Activated naive CD4-positive, alpha-beta T cell treated with anti-CD3 and anti-CD28 coated beads for 36 hours (primary cell): ENCODE results near the gene FABP3. TPM values are rescaled to one million over a fixed set of nuclear protein-coding genes. Genes with fewer than 3 reads are reported as not detected.

Experiments
- CTCF ChIA-PET: fragments of 350-600 bp; sonication (Branson Sonifier 250); formaldehyde crosslinking; loops from one replicate; lab custom pipeline; 2021; ENCODE audit warnings: antibody characterized with exemption; lab: Charles Lee
- DNase-seq: peaks from one replicate; pipeline ENCODE4 v3.0.0-alpha.2; 2020
- H3K27ac Mint-ChIP-seq: one replicate; pipeline ENCODE4 v1.8.0; 2021; ENCODE audit warnings: mild to moderate bottlenecking, mixed read lengths
- H3K27me3 Mint-ChIP-seq: one replicate; pipeline ENCODE4 v1.8.0; 2021; ENCODE audit warnings: low read depth, mixed read lengths
- H3K36me3 Mint-ChIP-seq: one replicate; pipeline ENCODE4 v1.8.0; 2021; ENCODE audit warnings: low read depth, mixed read lengths
- H3K4me1 Mint-ChIP-seq: one replicate; pipeline ENCODE4 v1.8.0; 2021; ENCODE audit warnings: low read depth, mixed read lengths
- H3K4me3 Mint-ChIP-seq: one replicate; pipeline ENCODE4 v1.8.0; 2021; ENCODE audit warnings: mild to moderate bottlenecking, moderate library complexity, mixed read lengths
- H3K9me3 Mint-ChIP-seq: one replicate; pipeline ENCODE4 v1.8.0; 2021; ENCODE audit warnings: mixed read lengths
- intact Hi-C: fragments of 100-400 bp; cut with micrococcal nuclease; formaldehyde crosslinking; loops from one replicate; pipeline ENCODE4 v1.15.1; 2023
- total RNA-seq, 2 experiments: library from RNA; stranded (reverse); gene quantifications; one replicate each; pipeline ENCODE4 v1.2.3, GENCODE V29; 2021

The FABP3 gene
- total RNA-seq, 2 experiments from 2014 or later: not detected

- intact Hi-C loops: no loop called here
- CTCF ChIA-PET: no interaction called here
- Mint-ChIP-seq H3K27me3 (peaks cover 7% of the 10 kb centered on the region), H3K36me3 (no peaks in the 10 kb centered on the region), H3K9me3 (no peaks in the 10 kb centered on the region), H3K27ac (no peak overlapping the region), H3K4me3 (no peak overlapping the region), H3K4me1 (peaks cover 7% of the 10 kb centered on the region)
- DNase-seq: no peak
Measured at GRCh38 chr1:31377364-31377863, 4.5 kb upstream of the FABP3 start.

GRCh38 chr1:31376375-31377134 is 3.7 kb upstream of the FABP3 start:
- Mint-ChIP-seq H3K9me3 (no peaks in the 10 kb centered on the region), H3K36me3 (no peaks in the 10 kb centered on the region), H3K4me3 (no peak overlapping the region), H3K27me3 (peaks cover 3% of the 10 kb centered on the region), H3K4me1 (peaks cover 7% of the 10 kb centered on the region), H3K27ac (no peak overlapping the region)
- intact Hi-C loops: no loop called here
- DNase-seq: no peak
- CTCF ChIA-PET: interaction anchor here (0.6 kb wide), 1 partner anchor 18 kb away, joined by 3 read pairs; no protein-coding TSS in a partner anchor

- Mint-ChIP-seq H3K27me3 (peaks cover 3% of the 10 kb centered on the region), H3K4me3 (no peak overlapping the region), H3K36me3 (no peaks in the 10 kb centered on the region), H3K9me3 (no peaks in the 10 kb centered on the region), H3K4me1 (peaks cover 7% of the 10 kb centered on the region), H3K27ac (no peak overlapping the region)
- CTCF ChIA-PET: interaction anchor here (1.3 kb wide), 1 partner anchor 47 kb away, joined by 3 read pairs; no protein-coding TSS in a partner anchor
- intact Hi-C loops: no loop called here
- no peak for DNase-seq
Measured at GRCh38 chr1:31374511-31375196, 1.8 kb upstream of the FABP3 start.

GRCh38 chr1:31373897-31374486 is 1.1 kb upstream of the FABP3 start:
- H3K27ac Mint-ChIP-seq: no peak overlapping the region

GRCh38 chr1:31372751-31373055 is 173 bp downstream of the FABP3 start:
- no peaks in the 10 kb centered on the region for H3K9me3 Mint-ChIP-seq
- H3K27me3 Mint-ChIP-seq: no peaks in the 10 kb centered on the region
- H3K4me1 Mint-ChIP-seq: peaks cover 7% of the 10 kb centered on the region
- H3K4me3 Mint-ChIP-seq: no peak overlapping the region
- intact Hi-C loops: no loop called here
- DNase-seq: no peak
- H3K36me3 Mint-ChIP-seq: no peaks in the 10 kb centered on the region
- H3K27ac Mint-ChIP-seq: no peak overlapping the region
- CTCF ChIA-PET: interaction anchor here (0.6 to 1.5 kb wide), 3 partner anchors 22 to 176 kb away, joined by 4 to 16 read pairs (median 5); no protein-coding TSS in a partner anchor

More at GRCh38 chr1:31373897-31374486, 1.1 kb upstream of the FABP3 start:
- CTCF ChIA-PET: interaction anchor here (0.8 to 1.5 kb wide), 3 partner anchors 20 to 175 kb away, joined by 4 to 16 read pairs (median 5); no protein-coding TSS in a partner anchor
- intact Hi-C loops: no loop called here
- Mint-ChIP-seq H3K4me3 (peak overlapping the region; percentile 56), H3K36me3 (no peaks in the 10 kb centered on the region), H3K27me3 (no peaks in the 10 kb centered on the region), H3K9me3 (no peaks in the 10 kb centered on the region), H3K4me1 (peaks cover 7% of the 10 kb centered on the region)
- DNase-seq: peak; percentile 23

GRCh38 chr1:31372051-31372450 is 825 bp downstream of the FABP3 start:
- Mint-ChIP-seq H3K36me3 (no peaks in the 10 kb centered on the region), H3K4me3 (no peak overlapping the region), H3K27ac (no peak overlapping the region), H3K27me3 (no peaks in the 10 kb centered on the region), H3K4me1 (peaks cover 7% of the 10 kb centered on the region), H3K9me3 (no peaks in the 10 kb centered on the region)
- DNase-seq: no peak
- CTCF ChIA-PET: no interaction called here
- intact Hi-C loops: no loop called here

GRCh38 chr1:31371121-31371959 is 1.5 kb downstream of the FABP3 start:
- H3K36me3 Mint-ChIP-seq: no peaks in the 10 kb centered on the region
- no peak overlapping the region for H3K27ac Mint-ChIP-seq
- no peak for DNase-seq
- no peak overlapping the region for H3K4me3 Mint-ChIP-seq
- peaks cover 7% of the 10 kb centered on the region for H3K4me1 Mint-ChIP-seq
- CTCF ChIA-PET: no interaction called here
- intact Hi-C loops: no loop called here
- no peaks in the 10 kb centered on the region for H3K27me3 Mint-ChIP-seq
- H3K9me3 Mint-ChIP-seq: no peaks in the 10 kb centered on the region

- H3K27ac Mint-ChIP-seq: no peak overlapping the region
- intact Hi-C loops: no loop called here
Measured at GRCh38 chr1:31370565-31370964, 2.3 kb downstream of the FABP3 start.

GRCh38 chr1:31370021-31370420 is 2.9 kb downstream of the FABP3 start:
- H3K4me3 Mint-ChIP-seq: no peak overlapping the region
- no peaks in the 10 kb centered on the region for H3K9me3 Mint-ChIP-seq
- CTCF ChIA-PET: interaction anchor here (0.8 to 1.4 kb wide), 2 partner anchors 24 to 52 kb away, joined by 3 to 4 read pairs; no protein-coding TSS in a partner anchor
- peaks cover 1% of the 10 kb centered on the region for H3K36me3 Mint-ChIP-seq
- intact Hi-C loops: no loop called here
- DNase-seq: no peak
- no peaks in the 10 kb centered on the region for H3K27me3 Mint-ChIP-seq
- H3K4me1 Mint-ChIP-seq: peaks cover 7% of the 10 kb centered on the region
- no peak overlapping the region for H3K27ac Mint-ChIP-seq

More at GRCh38 chr1:31370565-31370964, 2.3 kb downstream of the FABP3 start:
- Mint-ChIP-seq H3K36me3 (peaks cover under 1% of the 10 kb centered on the region), H3K9me3 (no peaks in the 10 kb centered on the region), H3K4me3 (no peak overlapping the region), H3K27me3 (no peaks in the 10 kb centered on the region), H3K4me1 (peaks cover 7% of the 10 kb centered on the region)
- DNase-seq: no peak
- CTCF ChIA-PET: interaction anchor here (1.4 kb wide), 1 partner anchor 24 kb away, joined by 4 read pairs; no protein-coding TSS in a partner anchor

- Mint-ChIP-seq H3K4me1 (peaks cover 5% of the 10 kb centered on the region), H3K27me3 (no peaks in the 10 kb centered on the region), H3K4me3 (no peak overlapping the region), H3K36me3 (peaks cover 4% of the 10 kb centered on the region), H3K9me3 (no peaks in the 10 kb centered on the region), H3K27ac (no peak overlapping the region)
- intact Hi-C loops: no loop called here
- no peak for DNase-seq
- CTCF ChIA-PET: no interaction called here
Measured at GRCh38 chr1:31368611-31369107, 4.2 kb downstream of the FABP3 start.

GRCh38 chr1:31366796-31367195 is 6.1 kb downstream of the FABP3 start:
- intact Hi-C loops: no loop called here
- Mint-ChIP-seq H3K4me3 (no peak overlapping the region), H3K4me1 (no peaks in the 10 kb centered on the region), H3K27ac (no peak overlapping the region), H3K27me3 (no peaks in the 10 kb centered on the region), H3K36me3 (peaks cover 4% of the 10 kb centered on the region), H3K9me3 (no peaks in the 10 kb centered on the region)
- CTCF ChIA-PET: interaction anchor here (0.6 kb wide), 1 partner anchor 33 kb away, joined by 7 read pairs; no protein-coding TSS in a partner anchor
- no peak for DNase-seq
